ENCODE measurements around the gene RASGRF2. TPM values are rescaled to one million over a fixed set of nuclear protein-coding genes. Genes with fewer than 3 reads are reported as not detected.
A peak's percentile ranks its signal among the peaks of the same experiment; 100 is the strongest.

The RASGRF2 gene
- total and polyA plus RNA-seq, 8 donors, result 0.63 to 9.0 (median 4.0) TPM

DNA sequence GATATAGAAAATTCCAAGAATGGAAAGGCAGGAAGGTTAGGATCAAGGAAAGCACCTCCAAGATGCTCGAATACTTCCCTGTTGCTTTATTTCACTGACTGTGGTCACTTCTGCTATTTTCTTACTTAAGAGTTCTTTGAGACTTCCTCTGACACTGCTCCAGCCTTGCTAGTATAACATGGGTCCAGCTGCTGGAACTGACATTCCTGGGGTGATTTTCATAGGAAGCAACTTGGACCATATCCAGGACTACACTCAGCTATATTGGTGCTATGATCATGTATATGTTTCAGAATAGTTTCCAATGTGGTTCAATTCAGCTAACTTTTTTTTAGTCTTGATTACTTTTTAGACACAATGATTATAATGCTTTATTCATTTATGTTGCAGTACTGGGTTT is 191.4 kb downstream of the RASGRF2 start:
- TF ChIP-seq EP300 (IDR thresholded peaks at IDR 0.05), result no peak
- intact Hi-C loops (cut with DNase I; ENCODE audit: low total_unique reads), result no loop called here
- Histone ChIP-seq H3K4me1 (no peaks in the 10 kb centered on the region), H3K9me3 (peaks cover 0 to 10% (median 6%) of the 10 kb centered on the region in 4 donors), H3K4me3 (no peak overlapping the region), H3K27ac (no peak overlapping the region), H3K27me3 (no peaks in the 10 kb centered on the region), H3K36me3 (no peaks in the 10 kb centered on the region)
- DNase-seq, result peak in 1 of 2 donors; percentile 68
- 43 to 63% (median 55%) methylated on average over 1 of the region's 1 CpG for WGBS, 5 donors

- Histone ChIP-seq H3K9me3 (peaks cover 0 to 14% (median 7%) of the 10 kb centered on the region in 4 donors), H3K36me3 (no peaks in the 10 kb centered on the region), H3K27me3 (no peaks in the 10 kb centered on the region), H3K4me3 (no peak overlapping the region), H3K4me1 (no peaks in the 10 kb centered on the region), H3K27ac (no peak overlapping the region)
- no peak for TF ChIP-seq EP300 (IDR thresholded peaks at IDR 0.05)
- TF ChIP-seq POLR2AphosphoS5 (IDR thresholded peaks at IDR 0.05), result no peak
- TF ChIP-seq POLR2A (IDR thresholded peaks at IDR 0.05), result no peak
- no peak for TF ChIP-seq CTCF (IDR thresholded peaks at IDR 0.05)
- DNase-seq, result no peak
- intact Hi-C loops (cut with DNase I; ENCODE audit: low total_unique reads), result no loop called here
These were observed 194.6 kb downstream of the RASGRF2 start for GRCh38 chr5:81154725-81155124.

GRCh38 chr5:81156732-81157131 is 196.6 kb downstream of the RASGRF2 start:
- Histone ChIP-seq H3K36me3 (no peaks in the 10 kb centered on the region), H3K4me3 (no peak overlapping the region), H3K27ac (no peak overlapping the region), H3K9me3 (peaks cover 0 to 14% (median 7%) of the 10 kb centered on the region in 4 donors), H3K27me3 (no peaks in the 10 kb centered on the region), H3K4me1 (no peaks in the 10 kb centered on the region)
- 86 to 93% (median 90%) methylated on average over 6 of the region's 6 CpGs for WGBS, 5 donors
- intact Hi-C loops (cut with DNase I; ENCODE audit: low total_unique reads), result no loop called here
- TF ChIP-seq CTCF (IDR thresholded peaks at IDR 0.05), result no peak
- no peak for TF ChIP-seq EP300 (IDR thresholded peaks at IDR 0.05)
- no peak for TF ChIP-seq POLR2A (IDR thresholded peaks at IDR 0.05)
- TF ChIP-seq POLR2AphosphoS5 (IDR thresholded peaks at IDR 0.05), result no peak
- no peak for DNase-seq

GRCh38 chr5:81161012-81161601 is 200.9 kb downstream of the RASGRF2 start:
- Histone ChIP-seq H3K36me3 (no peaks in the 10 kb centered on the region), H3K4me1 (no peaks in the 10 kb centered on the region), H3K27me3 (no peaks in the 10 kb centered on the region), H3K4me3 (no peak overlapping the region), H3K9me3 (peaks cover 0 to 8% (median under 1%) of the 10 kb centered on the region in 4 donors), H3K27ac (no peak overlapping the region)
- WGBS, 5 donors, result 75 to 89% (median 83%) methylated on average over 5 of the region's 5 CpGs
- intact Hi-C loops (cut with DNase I; ENCODE audit: low total_unique reads), result no loop called here
- no peak for DNase-seq
- no peak for TF ChIP-seq EP300 (IDR thresholded peaks at IDR 0.05)
- no peak for TF ChIP-seq CTCF (IDR thresholded peaks at IDR 0.05)
- TF ChIP-seq POLR2A (IDR thresholded peaks at IDR 0.05), result no peak
- TF ChIP-seq POLR2AphosphoS5 (IDR thresholded peaks at IDR 0.05), result no peak

DNA sequence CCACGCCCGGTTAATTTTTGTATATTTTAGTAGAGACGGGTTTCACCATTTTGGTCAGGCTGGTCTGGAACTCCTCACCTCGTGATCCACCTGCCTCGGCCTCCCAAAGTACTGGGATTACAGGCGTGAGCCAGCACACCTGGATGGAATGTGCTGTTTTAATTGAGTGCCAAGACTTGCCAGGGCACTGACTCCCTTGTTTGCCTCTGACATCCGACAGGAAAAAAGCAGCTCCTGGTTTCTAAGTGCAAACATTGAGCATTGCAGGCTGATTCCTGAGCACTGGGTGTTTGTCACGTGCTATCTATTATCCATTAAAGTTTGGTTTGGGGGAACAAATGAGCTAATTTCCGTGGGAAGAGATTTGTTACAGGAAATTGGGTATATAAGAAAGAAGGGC is 202.3 kb downstream of the RASGRF2 start:
- WGBS, 5 donors, result 50 to 67% (median 60%) methylated on average over 9 of the region's 9 CpGs
- TF ChIP-seq POLR2A (IDR thresholded peaks at IDR 0.05), result no peak
- no peak for TF ChIP-seq CTCF (IDR thresholded peaks at IDR 0.05)
- TF ChIP-seq POLR2AphosphoS5 (IDR thresholded peaks at IDR 0.05), result no peak
- no peak for TF ChIP-seq EP300 (IDR thresholded peaks at IDR 0.05)
- DNase-seq, result no peak
- Histone ChIP-seq H3K9me3 (no peaks in the 10 kb centered on the region), H3K27ac (no peak overlapping the region), H3K36me3 (no peaks in the 10 kb centered on the region), H3K4me3 (no peak overlapping the region), H3K27me3 (no peaks in the 10 kb centered on the region), H3K4me1 (no peaks in the 10 kb centered on the region)
- intact Hi-C loops (cut with DNase I; ENCODE audit: low total_unique reads), result no loop called here
